Activated naive CD4-positive, alpha-beta T cell treated with anti-CD3 and anti-CD28 coated beads, Interleukin-2, amount 10 ng/mL, durations not matched to agents 7 days and 5 days (primary cell): ENCODE results near the gene RASSF5.

Experiments used
- CTCF ChIA-PET: fragments of 350-600 bp; sonication (Branson Sonifier 250); formaldehyde crosslinking; loops from one replicate; lab custom pipeline; 2021; ENCODE audit warnings: antibody characterized with exemption; lab: Charles Lee
- DNase-seq: peaks from one replicate; pipeline ENCODE4 v3.0.0-alpha.2; 2020
- H3K27ac Mint-ChIP-seq: one replicate; pipeline ENCODE4 v1.8.0; 2021; ENCODE audit warnings: mild to moderate bottlenecking, moderate library complexity, mixed read lengths
- H3K27me3 Mint-ChIP-seq: one replicate; pipeline ENCODE4 v1.8.0; 2021; ENCODE audit warnings: mild to moderate bottlenecking, mixed read lengths
- H3K36me3 Mint-ChIP-seq: one replicate; pipeline ENCODE4 v1.8.0; 2021; ENCODE audit warnings: mixed read lengths
- H3K4me1 Mint-ChIP-seq: one replicate; pipeline ENCODE4 v1.8.0; 2021; ENCODE audit warnings: mixed read lengths
- H3K4me3 Mint-ChIP-seq: one replicate; pipeline ENCODE4 v1.8.0; 2021; ENCODE audit warnings: mild to moderate bottlenecking, moderate library complexity, mixed read lengths
- H3K9me3 Mint-ChIP-seq: one replicate; pipeline ENCODE4 v1.8.0; 2021; ENCODE audit warnings: mixed read lengths

The RASSF5 gene

GRCh38 chr1:206507284-206508129, at the start of gene RASSF5:
RASSF5 (plus strand) TSS chr1:206507531; CDS start chr1:206507603, 72 bp downstream.
- Mint-ChIP-seq H3K4me1 (peaks cover 32% of the 10 kb centered on the region), H3K4me3 (peak within 1 kb of the TSS; percentile 72), H3K9me3 (no peaks in the 10 kb centered on the region), H3K27me3 (peaks cover 76% of the 10 kb centered on the region), H3K27ac (no peak within 1 kb of the TSS), H3K36me3 (no peaks in the 10 kb centered on the region)
- CTCF ChIA-PET = interaction anchor here (0.9 to 3.0 kb wide), 9 partner anchors 17 to 156 kb away, joined by 3 to 21 read pairs (median 4); partner anchors contain the start of genes DYRK3 and IKBKE
- peak; percentile 90 for DNase-seq

- H3K4me3 Mint-ChIP-seq = no peak overlapping the region
- no peak for DNase-seq
- CTCF ChIA-PET = interaction anchor here (1.0 to 5.2 kb wide), 3 partner anchors 9 to 85 kb away, joined by 5 to 52 read pairs (median 17); no protein-coding TSS in a partner anchor
- no peaks in the 10 kb centered on the region for H3K9me3 Mint-ChIP-seq
- H3K4me1 Mint-ChIP-seq = peaks cover 30% of the 10 kb centered on the region
- no peak overlapping the region for H3K27ac Mint-ChIP-seq
- no peaks in the 10 kb centered on the region for H3K27me3 Mint-ChIP-seq
- peaks cover 24% of the 10 kb centered on the region for H3K36me3 Mint-ChIP-seq
Observed at GRCh38 chr1:206459703-206460102, 47.6 kb upstream of the RASSF5 start.

GRCh38 chr1:206460836-206461426, 46.4 kb upstream of the RASSF5 start:
- peaks cover 39% of the 10 kb centered on the region for H3K4me1 Mint-ChIP-seq
- CTCF ChIA-PET = interaction anchor here (0.6 to 5.2 kb wide), 14 partner anchors 10 to 356 kb away, joined by 3 to 52 read pairs (median 4); partner anchors contain the start of gene IKBKE
- no peak overlapping the region for H3K4me3 Mint-ChIP-seq
- DNase-seq = no peak
- H3K27ac Mint-ChIP-seq = no peak overlapping the region
- no peaks in the 10 kb centered on the region for H3K9me3 Mint-ChIP-seq
- no peaks in the 10 kb centered on the region for H3K27me3 Mint-ChIP-seq
- H3K36me3 Mint-ChIP-seq = peaks cover 19% of the 10 kb centered on the region

- no peak overlapping the region for H3K27ac Mint-ChIP-seq
- peaks cover 17% of the 10 kb centered on the region for H3K36me3 Mint-ChIP-seq
- H3K9me3 Mint-ChIP-seq = no peaks in the 10 kb centered on the region
- DNase-seq = peak; percentile 87
- no peak overlapping the region for H3K4me3 Mint-ChIP-seq
- H3K4me1 Mint-ChIP-seq = peaks cover 41% of the 10 kb centered on the region
- CTCF ChIA-PET = interaction anchor here (0.6 to 5.2 kb wide), 23 partner anchors 10 to 357 kb away, joined by 3 to 52 read pairs (median 4); partner anchors contain the start of gene IKBKE
- no peaks in the 10 kb centered on the region for H3K27me3 Mint-ChIP-seq
Observed at GRCh38 chr1:206461602-206462455, 45.5 kb upstream of the RASSF5 start.

- peaks cover 16% of the 10 kb centered on the region for H3K36me3 Mint-ChIP-seq
- no peaks in the 10 kb centered on the region for H3K9me3 Mint-ChIP-seq
- H3K27ac Mint-ChIP-seq = peak overlapping the region; percentile 56
- H3K4me1 Mint-ChIP-seq = peaks cover 51% of the 10 kb centered on the region
- H3K27me3 Mint-ChIP-seq = no peaks in the 10 kb centered on the region
- DNase-seq = no peak
- no peak overlapping the region for H3K4me3 Mint-ChIP-seq
- CTCF ChIA-PET = interaction anchor here (0.9 to 5.2 kb wide), 6 partner anchors 9 to 201 kb away, joined by 4 to 52 read pairs (median 20); partner anchors contain the start of gene IKBKE
Observed at GRCh38 chr1:206463137-206463536, 44.2 kb upstream of the RASSF5 start.

GRCh38 chr1:206463911-206464310, 43.4 kb upstream of the RASSF5 start:
- Mint-ChIP-seq H3K4me1 (peaks cover 58% of the 10 kb centered on the region), H3K36me3 (peaks cover 15% of the 10 kb centered on the region), H3K9me3 (no peaks in the 10 kb centered on the region), H3K4me3 (no peak overlapping the region), H3K27ac (no peak overlapping the region), H3K27me3 (no peaks in the 10 kb centered on the region)
- no peak for DNase-seq
- CTCF ChIA-PET = interaction anchor here (0.9 to 5.0 kb wide), 4 partner anchors 14 to 200 kb away, joined by 4 to 25 read pairs (median 14); no protein-coding TSS in a partner anchor

GRCh38 chr1:206464456-206464964, 42.8 kb upstream of the RASSF5 start:
- CTCF ChIA-PET = interaction anchor here (0.9 to 5.0 kb wide), 4 partner anchors 9 to 26 kb away, joined by 3 to 25 read pairs (median 3); no protein-coding TSS in a partner anchor
- no peaks in the 10 kb centered on the region for H3K9me3 Mint-ChIP-seq
- H3K4me3 Mint-ChIP-seq = no peak overlapping the region
- H3K4me1 Mint-ChIP-seq = peaks cover 64% of the 10 kb centered on the region
- peaks cover 13% of the 10 kb centered on the region for H3K36me3 Mint-ChIP-seq
- no peak for DNase-seq
- H3K27ac Mint-ChIP-seq = no peak overlapping the region
- no peaks in the 10 kb centered on the region for H3K27me3 Mint-ChIP-seq

- peaks cover 73% of the 10 kb centered on the region for H3K4me1 Mint-ChIP-seq
- no peaks in the 10 kb centered on the region for H3K27me3 Mint-ChIP-seq
- peak overlapping the region; percentile 49 for H3K27ac Mint-ChIP-seq
- H3K9me3 Mint-ChIP-seq = no peaks in the 10 kb centered on the region
- DNase-seq = no peak
- peaks cover 14% of the 10 kb centered on the region for H3K36me3 Mint-ChIP-seq
- CTCF ChIA-PET = interaction anchor here (0.7 to 5.0 kb wide), 4 partner anchors 12 to 129 kb away, joined by 3 to 25 read pairs (median 6); no protein-coding TSS in a partner anchor
- no peak overlapping the region for H3K4me3 Mint-ChIP-seq
Observed at GRCh38 chr1:206465951-206466350, 41.4 kb upstream of the RASSF5 start.

GRCh38 chr1:206466840-206467649, 40.3 kb upstream of the RASSF5 start:
- CTCF ChIA-PET = interaction anchor here (2.3 to 5.0 kb wide), 2 partner anchors 11 to 24 kb away, joined by 6 to 25 read pairs; no protein-coding TSS in a partner anchor
- no peaks in the 10 kb centered on the region for H3K9me3 Mint-ChIP-seq
- peaks cover 18% of the 10 kb centered on the region for H3K36me3 Mint-ChIP-seq
- H3K4me3 Mint-ChIP-seq = peak overlapping the region; percentile 5
- peak; percentile 40 for DNase-seq
- peak overlapping the region; percentile 85 for H3K27ac Mint-ChIP-seq
- H3K4me1 Mint-ChIP-seq = peaks cover 82% of the 10 kb centered on the region
- no peaks in the 10 kb centered on the region for H3K27me3 Mint-ChIP-seq

- Mint-ChIP-seq H3K27me3 (no peaks in the 10 kb centered on the region), H3K27ac (peak overlapping the region; percentile 85), H3K4me1 (peaks cover 87% of the 10 kb centered on the region), H3K9me3 (no peaks in the 10 kb centered on the region), H3K4me3 (peak overlapping the region; percentile 33), H3K36me3 (peaks cover 23% of the 10 kb centered on the region)
- peak; percentile 36 for DNase-seq
- CTCF ChIA-PET = interaction anchor here (2.3 to 5.0 kb wide), 2 partner anchors 10 to 23 kb away, joined by 6 to 25 read pairs; no protein-coding TSS in a partner anchor
Observed at GRCh38 chr1:206467915-206468314, 39.4 kb upstream of the RASSF5 start.

GRCh38 chr1:206468571-206468970, 38.8 kb upstream of the RASSF5 start:
- Mint-ChIP-seq H3K27me3 (no peaks in the 10 kb centered on the region), H3K36me3 (peaks cover 29% of the 10 kb centered on the region), H3K27ac (peak overlapping the region; percentile 67), H3K4me3 (peak overlapping the region; percentile 72), H3K9me3 (no peaks in the 10 kb centered on the region), H3K4me1 (peaks cover 87% of the 10 kb centered on the region)
- no peak for DNase-seq
- CTCF ChIA-PET = interaction anchor here (0.9 to 3.3 kb wide), 2 partner anchors 11 to 77 kb away, joined by 5 to 12 read pairs; no protein-coding TSS in a partner anchor

GRCh38 chr1:206469411-206469932, 37.9 kb upstream of the RASSF5 start:
- peak; percentile 58 for DNase-seq

More at GRCh38 chr1:206469411-206469932, 37.9 kb upstream of the RASSF5 start:
- Mint-ChIP-seq H3K9me3 (no peaks in the 10 kb centered on the region), H3K27ac (peak overlapping the region; percentile 67), H3K4me1 (peaks cover 90% of the 10 kb centered on the region), H3K36me3 (peaks cover 35% of the 10 kb centered on the region), H3K4me3 (peak overlapping the region; percentile 72), H3K27me3 (no peaks in the 10 kb centered on the region)
- CTCF ChIA-PET = interaction anchor here (0.9 to 5.7 kb wide), 12 partner anchors 8 to 194 kb away, joined by 3 to 43 read pairs (median 6); partner anchors contain the start of gene EIF2D
